ENCODE data around the gene LURAP1L. TPM values are rescaled to one million over a fixed set of nuclear protein-coding genes. Genes with fewer than 3 reads are reported as not detected.
A peak's percentile ranks its signal among the peaks of the same experiment; 100 is the strongest.

Gene LURAP1L
- total RNA-seq, 1 experiment from 2014 or later, result 0.13 TPM

- no peak overlapping the region for H3K4ac ChIP-seq (ENCODE audit: low read depth, low read length)
- peaks cover 6 to 12% of the 10 kb centered on the region in 2 experiments; a peak in 3 of 4 replicates for H3K4me1 Mint-ChIP-seq
Observed at GRCh38 chr9:12771891-12772290, 2.9 kb upstream of the LURAP1L start.

More at GRCh38 chr9:12771891-12772290, 2.9 kb upstream of the LURAP1L start:
- peaks cover 25% of the 10 kb centered on the region for H3K27me3 Mint-ChIP-seq (ENCODE audit: low read depth)
- Histone ChIP-seq H3K23ac (ENCODE audit: insufficient read length, low read depth, low read length) (no peak overlapping the region), H3K4me2 (ENCODE audit: insufficient read depth, insufficient read length, low read length) (no peak overlapping the region), H3K23me2 (ENCODE audit: insufficient read length, low read depth, low read length, poor library complexity, severe bottlenecking) (peaks cover 15% of the 10 kb centered on the region), H3K56ac (ENCODE audit: insufficient read length, low read depth, low read length) (no peak overlapping the region), H3K79me2 (ENCODE audit: insufficient read depth, low read length) (no peaks in the 10 kb centered on the region), H3K9me3 (ENCODE audit: control insufficient read depth, low read depth, low read length) (no peaks in the 10 kb centered on the region), H2BK15ac (ENCODE audit: low read depth, low read length) (no peak overlapping the region), H3K18ac (ENCODE audit: insufficient read length, low read depth, low read length) (no peak overlapping the region), H3T11ph (ENCODE audit: low read length) (no peak overlapping the region), H3K27me3 (ENCODE audit: insufficient read depth, low read length) (no peaks in the 10 kb centered on the region), H2BK5ac (ENCODE audit: insufficient read length, low read length) (no peak overlapping the region), H2BK20ac (ENCODE audit: low read depth, low read length, poor library complexity, severe bottlenecking) (no peak overlapping the region), H2AK5ac (ENCODE audit: insufficient read length, low read length) (no peak overlapping the region), H4K8ac (replicated peaks; ENCODE audit: insufficient read length, low read depth, low read length) (no peak overlapping the region), H4K91ac (ENCODE audit: insufficient read length, low read depth, low read length) (no peak overlapping the region), H2AFZ (ENCODE audit: low read length) (no peak overlapping the region), H3K4me1 (ENCODE audit: insufficient read depth, low read length) (no peaks in the 10 kb centered on the region), H4K5ac (ENCODE audit: insufficient read length, low read depth, low read length) (no peak overlapping the region), H2BK120ac (ENCODE audit: low read depth, low read length, poor library complexity, severe bottlenecking) (no peak overlapping the region), H2BK12ac (ENCODE audit: insufficient read length, low read depth, low read length) (no peak overlapping the region), H3K27ac (ENCODE audit: insufficient read length, low read depth, low read length) (no peak overlapping the region), H3K9ac (ENCODE audit: extremely low read depth, insufficient read length, low read length) (no peak overlapping the region), H4K20me1 (ENCODE audit: control insufficient read depth, insufficient read depth, insufficient read length) (no peaks in the 10 kb centered on the region), H3K79me1 (ENCODE audit: insufficient read depth, low read depth, low read length, poor library complexity, severe bottlenecking) (no peaks in the 10 kb centered on the region), H3K14ac (ENCODE audit: insufficient read depth, low read length) (no peak overlapping the region)
- TF ChIP-seq CTCF (conservative IDR thresholded peaks at IDR 0.05), result no peak
- no peak overlapping the region for H3K4me3 Mint-ChIP-seq
- no peaks in the 10 kb centered on the region for H3K36me3 Mint-ChIP-seq (ENCODE audit: insufficient read depth in 1 of 3, low read depth in 3 of 3)
- H3K9me3 Mint-ChIP-seq, result no peaks in the 10 kb centered on the region; a peak in 2 of 5 replicates
- H3K27ac Mint-ChIP-seq, result peak overlapping the region in 1 of 3 experiments; percentile 40; a peak in 1 of 7 replicates
- no peak for DNase-seq
- WGBS (ENCODE audit: extremely low coverage, insufficient read length, low lambda C conversion rate), result no CpG with 5 or more reads among the region's 3 CpGs

Data from H9 (cell line).